ENCODE measurements around the gene CD6. TPM values are rescaled to one million over a fixed set of nuclear protein-coding genes. Genes with fewer than 3 reads are reported as not detected.
"Not testable (repeated sequence)": the region's sequence is repeated elsewhere in the genome, so short reads cannot be mapped to it uniquely, and the experiment has no call there.

The CD6 gene
- total RNA-seq, 4 donors from 2014 or later = 0.42 to 2.7 (median 1.8) TPM

- DNase-seq (ENCODE audit: low spot score in 2 of 2) = no peak
- no peak overlapping the region for H3K4me3 ChIP-seq (ENCODE audit: low read depth, poor library complexity, severe bottlenecking)
- TF ChIP-seq, protein P1, sequence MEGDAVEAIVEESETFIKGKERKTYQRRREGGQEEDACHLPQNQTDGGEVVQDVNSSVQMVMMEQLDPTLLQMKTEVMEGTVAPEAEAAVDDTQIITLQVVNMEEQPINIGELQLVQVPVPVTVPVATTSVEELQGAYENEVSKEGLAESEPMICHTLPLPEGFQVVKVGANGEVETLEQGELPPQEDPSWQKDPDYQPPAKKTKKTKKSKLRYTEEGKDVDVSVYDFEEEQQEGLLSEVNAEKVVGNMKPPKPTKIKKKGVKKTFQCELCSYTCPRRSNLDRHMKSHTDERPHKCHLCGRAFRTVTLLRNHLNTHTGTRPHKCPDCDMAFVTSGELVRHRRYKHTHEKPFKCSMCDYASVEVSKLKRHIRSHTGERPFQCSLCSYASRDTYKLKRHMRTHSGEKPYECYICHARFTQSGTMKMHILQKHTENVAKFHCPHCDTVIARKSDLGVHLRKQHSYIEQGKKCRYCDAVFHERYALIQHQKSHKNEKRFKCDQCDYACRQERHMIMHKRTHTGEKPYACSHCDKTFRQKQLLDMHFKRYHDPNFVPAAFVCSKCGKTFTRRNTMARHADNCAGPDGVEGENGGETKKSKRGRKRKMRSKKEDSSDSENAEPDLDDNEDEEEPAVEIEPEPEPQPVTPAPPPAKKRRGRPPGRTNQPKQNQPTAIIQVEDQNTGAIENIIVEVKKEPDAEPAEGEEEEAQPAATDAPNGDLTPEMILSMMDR (IDR thresholded peaks at IDR 0.05) = no peak
- no peak for TF ChIP-seq POLR2A (IDR thresholded peaks at IDR 0.05)
- WGBS, 2 donors = 21 to 26% methylated on average over 9 of the region's 9 CpGs
- intact Hi-C loops (cut with DNase I; ENCODE audit: low total_unique reads) = no loop called here
Measured at GRCh38 chr11:60970369-60970774, 1.1 kb upstream of the CD6 start.

DNA sequence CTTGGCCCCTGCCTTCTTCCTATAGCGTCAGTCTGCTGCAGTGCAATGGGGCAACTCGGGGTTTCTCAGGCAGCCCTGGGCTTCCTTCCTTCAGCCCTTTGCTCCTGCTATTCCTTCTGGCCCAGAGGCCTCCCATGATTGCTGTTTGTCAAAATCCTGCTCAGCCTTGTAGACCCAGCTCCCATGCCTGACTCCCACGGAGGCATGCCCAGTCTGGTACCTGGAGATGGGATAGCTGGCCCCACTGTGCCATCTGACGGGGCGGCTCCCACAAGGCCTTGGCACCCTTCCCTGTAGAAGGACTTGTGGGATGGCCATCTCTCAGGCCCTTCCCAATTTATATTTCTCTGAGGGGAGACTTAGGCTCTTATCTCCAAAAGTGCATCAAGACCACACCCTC is 590 bp upstream of the CD6 start:
- intact Hi-C loops (cut with DNase I; ENCODE audit: low total_unique reads) = no loop called here
- no peak for TF ChIP-seq POLR2A (IDR thresholded peaks at IDR 0.05)
- TF ChIP-seq, protein P1 (IDR thresholded peaks at IDR 0.05) = no peak
- DNase-seq (ENCODE audit: low spot score in 2 of 2) = no peak
- WGBS, 2 donors = 67 to 79% methylated on average over 5 of the region's 5 CpGs
- no peak overlapping the region for H3K4me3 ChIP-seq (ENCODE audit: low read depth, poor library complexity, severe bottlenecking)

GRCh38 chr11:60972182-60973030 is 926 bp downstream of the CD6 start:
- no peak overlapping the region for H3K4me3 ChIP-seq (ENCODE audit: low read depth, poor library complexity, severe bottlenecking)
- TF ChIP-seq POLR2A (IDR thresholded peaks at IDR 0.05) = no peak
- TF ChIP-seq, protein P1 (IDR thresholded peaks at IDR 0.05) = no peak
- 83 to 85% methylated on average over 15 of the region's 15 CpGs for WGBS, 2 donors
- no peak for DNase-seq (ENCODE audit: low spot score in 2 of 2)
- intact Hi-C loops (cut with DNase I; ENCODE audit: low total_unique reads) = no loop called here

DNA sequence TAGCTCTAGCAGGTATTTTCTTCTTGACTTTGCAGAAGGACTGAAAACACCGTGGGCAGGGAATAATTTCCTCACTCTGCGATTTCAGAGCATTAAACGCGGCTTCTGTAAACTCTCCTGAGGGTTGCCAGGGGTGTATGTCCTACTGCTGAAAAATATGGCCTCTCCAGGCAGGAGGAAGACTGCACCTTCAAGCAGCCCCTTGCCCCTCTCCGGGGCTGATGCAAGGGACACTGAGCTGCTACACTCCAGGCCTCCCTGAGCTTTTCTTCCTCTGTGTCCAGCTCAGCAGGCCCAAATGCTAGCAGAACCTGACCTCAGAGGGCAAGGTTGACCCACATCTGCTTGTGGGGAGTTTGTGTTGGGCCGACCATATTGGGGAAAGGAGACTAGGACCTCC is 2.2 kb downstream of the CD6 start:
- WGBS, 2 donors = 76 to 82% methylated on average over 6 of the region's 6 CpGs
- no peak for TF ChIP-seq POLR2A (IDR thresholded peaks at IDR 0.05)
- TF ChIP-seq, protein P1 (IDR thresholded peaks at IDR 0.05) = no peak
- intact Hi-C loops (cut with DNase I; ENCODE audit: low total_unique reads) = no loop called here
- no peak for DNase-seq (ENCODE audit: low spot score in 2 of 2)
- H3K4me3 ChIP-seq (ENCODE audit: low read depth, poor library complexity, severe bottlenecking) = no peak overlapping the region

DNA sequence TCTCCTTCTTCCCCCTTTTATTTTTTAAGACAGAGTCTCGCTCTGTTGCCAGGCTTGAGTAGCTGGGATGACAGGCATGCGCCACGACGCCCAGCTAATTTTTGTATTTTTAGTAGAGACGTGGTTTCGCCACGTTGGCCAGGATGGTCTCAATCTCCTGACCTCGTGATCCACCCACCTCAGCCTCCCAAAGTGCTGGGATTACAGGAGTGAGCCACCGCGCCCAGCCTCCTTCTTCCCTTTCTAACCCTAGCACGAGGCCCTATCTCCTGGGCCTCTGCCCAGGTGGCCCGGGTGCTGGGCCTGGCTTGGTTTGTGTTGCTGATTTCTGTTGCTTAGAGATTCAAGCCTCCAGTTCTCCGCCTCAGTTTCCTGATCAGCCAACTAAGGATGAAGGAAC is 2.8 kb downstream of the CD6 start:
- DNase-seq (ENCODE audit: low spot score in 2 of 2); intact Hi-C loops (cut with DNase I; ENCODE audit: low total_unique reads); H3K4me3 ChIP-seq (ENCODE audit: low read depth, poor library complexity, severe bottlenecking): not testable (repeated sequence)
- 85 to 88% methylated on average over 13 of the region's 13 CpGs for whole genome bisulfite sequencing, 2 donors

GRCh38 chr11:60974726-60975125 is 3.2 kb downstream of the CD6 start:
- TF ChIP-seq POLR2A (IDR thresholded peaks at IDR 0.05) = no peak
- TF ChIP-seq, protein P1 (IDR thresholded peaks at IDR 0.05) = no peak
- intact Hi-C loops (cut with DNase I; ENCODE audit: low total_unique reads) = no loop called here
- 81 to 88% methylated on average over 6 of the region's 6 CpGs for WGBS, 2 donors
- DNase-seq (ENCODE audit: low spot score in 2 of 2) = no peak
- no peak overlapping the region for H3K4me3 ChIP-seq (ENCODE audit: low read depth, poor library complexity, severe bottlenecking)

All from lower leg skin (tissue), 4 donors.